Caki2 (cell line): Measurements from ENCODE around the gene SLC24A2. TPM values are rescaled to one million over a fixed set of nuclear protein-coding genes. Genes with fewer than 3 reads are reported as not detected.

Experiments used
- DNase-seq: peaks from one replicate; pipeline ENCODE4 v3.0.0-alpha.2; 2015; ENCODE audit warnings: low read depth
- in situ Hi-C: cut with HindIII; loops from 2 replicates; pipeline ENCODE4 v1.10.0; 2016; ENCODE audit warnings: low sequenced_read_pairs, low pct_unique_long_range_greater_than_20kb, mixed read lengths
- total RNA-seq: library from RNA; depleted of rRNA; stranded (reverse); fragments of >200 nt; shearing (Covaris generic); gene quantifications from 2 replicates; pipeline ENCODE4 v1.2.3, GENCODE V29; 2014; ENCODE audit warnings: low replicate concordance

SLC24A2 gene
- total RNA-seq, 1 experiment from 2014 or later: not detected

- in situ Hi-C loops: no loop called here
- no peak for DNase-seq
Observed at GRCh38 chr9:19770973-19771372, 17.9 kb downstream of the SLC24A2 start.

GRCh38 chr9:19769213-19769612 lies 19.6 kb downstream of the SLC24A2 start:
- in situ Hi-C loops: no loop called here
- no peak for DNase-seq

GRCh38 chr9:19768798-19769197 lies 20.0 kb downstream of the SLC24A2 start:
- in situ Hi-C loops: no loop called here
- DNase-seq: no peak

- DNase-seq: no peak
- in situ Hi-C loops: no loop called here
Observed at GRCh38 chr9:19759066-19759465, 29.8 kb downstream of the SLC24A2 start.

GRCh38 chr9:19757745-19758144 lies 31.1 kb downstream of the SLC24A2 start:
- DNase-seq: no peak
- in situ Hi-C loops: no loop called here

GRCh38 chr9:19754921-19755320 lies 33.9 kb downstream of the SLC24A2 start:
- no peak for DNase-seq
- in situ Hi-C loops: no loop called here

- in situ Hi-C loops: no loop called here
- peak; percentile 32 for DNase-seq
Observed at GRCh38 chr9:19748278-19749126, 40.3 kb downstream of the SLC24A2 start.

GRCh38 chr9:19746223-19746622 lies 42.6 kb downstream of the SLC24A2 start:
- in situ Hi-C loops: no loop called here
- no peak for DNase-seq

GRCh38 chr9:19741178-19741577 lies 47.7 kb downstream of the SLC24A2 start:
- no peak for DNase-seq
- in situ Hi-C loops: no loop called here
